WERI-Rb-1 (cell line): ENCODE data around the gene FGF23.
"Not testable (repeated sequence)": the region's sequence is repeated elsewhere in the genome, so short reads cannot be mapped to it uniquely, and the experiment has no call there.

ENCODE experiments used
- DNase-seq: peaks from one replicate; pipeline ENCODE4 v3.0.0-alpha.2; 2020
- H3K27ac ChIP-seq: fragments of 250-450 bp; sonication (Bioruptor Pico); 2 replicates; pipeline ENCODE4 v1.5.1; 2020; ENCODE audit warnings: mild to moderate bottlenecking, moderate library complexity
- H3K27me3 ChIP-seq: fragments of 250-450 bp; sonication (Bioruptor Pico); 2 replicates; pipeline ENCODE4 v1.5.1; 2021; ENCODE audit warnings: mild to moderate bottlenecking, low read depth, moderate library complexity; ENCODE audit not compliant: insufficient read depth, severe bottlenecking
- H3K36me3 ChIP-seq: fragments of 250-450 bp; sonication (Bioruptor Pico); 2 replicates; pipeline ENCODE4 v1.5.1; 2020; ENCODE audit warnings: mild to moderate bottlenecking, moderate library complexity
- H3K4me3 ChIP-seq: 2 replicates; pipeline ENCODE4 v1.5.1; 2011; ENCODE audit warnings: low read depth, mild to moderate bottlenecking, control low read depth, low read length
- H3K9me3 ChIP-seq: fragments of 250-450 bp; sonication (Bioruptor Pico); 2 replicates; pipeline ENCODE4 v1.5.1; 2021; ENCODE audit warnings: mild to moderate bottlenecking, moderate library complexity; ENCODE audit not compliant: severe bottlenecking
- CTCF ChIP-seq: IDR thresholded peaks from 2 replicates; pipeline ENCODE4 v1.5.1; 2011; ENCODE audit warnings: low read depth, mild to moderate bottlenecking, control low read depth, inconsistent platforms, low read length

FGF23 gene

GRCh38 chr12:4407136-4407535, 27.6 kb upstream of the FGF23 start:
- H3K36me3 ChIP-seq: no peaks in the 10 kb centered on the region
- no peak overlapping the region for H3K27ac ChIP-seq
- no peaks in the 10 kb centered on the region for H3K9me3 ChIP-seq
- no peaks in the 10 kb centered on the region for H3K27me3 ChIP-seq
- no peak for DNase-seq
- TF ChIP-seq CTCF: no peak
- no peak overlapping the region for H3K4me3 ChIP-seq

GRCh38 chr12:4404877-4405637, 25.5 kb upstream of the FGF23 start:
- not testable (repeated sequence) for H3K4me3 ChIP-seq, DNase-seq, H3K27ac ChIP-seq, H3K36me3 ChIP-seq, H3K27me3 ChIP-seq, H3K9me3 ChIP-seq

- TF ChIP-seq CTCF: no peak
- H3K4me3 ChIP-seq: no peak overlapping the region
- no peaks in the 10 kb centered on the region for H3K27me3 ChIP-seq
- no peak overlapping the region for H3K27ac ChIP-seq
- H3K36me3 ChIP-seq: no peaks in the 10 kb centered on the region
- DNase-seq: no peak
- no peaks in the 10 kb centered on the region for H3K9me3 ChIP-seq
Measured at GRCh38 chr12:4402996-4403395, 23.5 kb upstream of the FGF23 start.

DNA sequence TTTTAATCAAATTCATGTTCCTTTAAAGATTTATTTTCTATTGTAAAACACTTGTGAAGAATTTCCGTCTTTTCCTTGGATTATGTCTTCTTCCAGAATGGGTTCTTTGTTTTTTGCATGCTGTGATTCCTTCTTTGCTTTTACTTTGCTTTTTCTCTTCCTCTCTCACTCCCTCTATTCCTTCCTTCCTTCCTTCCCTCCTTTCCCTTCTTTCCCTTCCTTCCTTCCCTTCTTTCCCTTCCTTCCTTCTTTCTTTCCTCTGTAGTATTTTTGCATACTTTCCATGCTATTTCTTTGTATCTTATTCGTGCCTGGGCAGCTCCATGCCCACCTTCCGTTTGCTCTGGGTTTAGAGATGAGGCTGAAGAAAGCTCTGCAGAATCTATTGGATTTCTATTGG, 21.6 kb upstream of the FGF23 start:
- H3K4me3 ChIP-seq: no peak overlapping the region
- H3K27ac ChIP-seq: no peak overlapping the region
- H3K9me3 ChIP-seq: no peaks in the 10 kb centered on the region
- H3K27me3 ChIP-seq: no peaks in the 10 kb centered on the region
- no peak for TF ChIP-seq CTCF
- no peak for DNase-seq
- no peaks in the 10 kb centered on the region for H3K36me3 ChIP-seq

DNA sequence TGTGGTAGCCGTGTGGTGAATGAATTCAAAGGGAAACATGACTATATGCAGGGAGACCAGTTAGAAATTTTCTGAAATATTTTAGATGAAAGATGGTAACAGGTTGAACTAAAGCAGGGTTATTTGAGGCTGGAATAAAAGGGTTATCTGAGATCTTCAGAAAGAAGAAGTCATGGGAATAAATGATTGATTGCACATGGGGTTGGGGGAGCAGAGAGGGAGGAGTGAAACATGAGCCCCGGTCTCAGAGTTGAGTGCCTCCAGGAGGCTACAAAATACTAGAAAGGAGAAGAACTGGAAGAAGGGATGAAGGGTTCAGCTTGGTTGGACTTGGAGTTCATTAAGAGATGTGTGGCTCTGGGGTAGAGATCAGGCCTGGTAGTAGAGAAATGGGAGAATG, 16.3 kb upstream of the FGF23 start:
- H3K4me3 ChIP-seq: no peak overlapping the region
- no peaks in the 10 kb centered on the region for H3K36me3 ChIP-seq
- no peak for TF ChIP-seq CTCF
- H3K27ac ChIP-seq: no peak overlapping the region
- H3K9me3 ChIP-seq: no peaks in the 10 kb centered on the region
- H3K27me3 ChIP-seq: no peaks in the 10 kb centered on the region
- no peak for DNase-seq

GRCh38 chr12:4393211-4393610, 13.7 kb upstream of the FGF23 start:
- Histone ChIP-seq H3K4me3 (no peak overlapping the region), H3K27ac (no peak overlapping the region), H3K36me3 (no peaks in the 10 kb centered on the region), H3K27me3 (no peaks in the 10 kb centered on the region), H3K9me3 (no peaks in the 10 kb centered on the region)
- DNase-seq: no peak
- TF ChIP-seq CTCF: no peak
